Fibroblast of villous mesenchyme (primary cell): ENCODE measurements around the gene RMND5B. TPM values are rescaled to one million over a fixed set of nuclear protein-coding genes. Genes with fewer than 3 reads are reported as not detected.

Source experiments
- DNase-seq: peaks from one replicate; pipeline ENCODE4 v3.0.0-alpha.2; 2010; ENCODE audit warnings: low read depth
- H3K4me3 ChIP-seq: 2 replicates; pipeline ENCODE4 v1.5.1; 2011; ENCODE audit warnings: low read depth, mild to moderate bottlenecking, low read length
- CTCF ChIP-seq: IDR thresholded peaks from 2 replicates; pipeline ENCODE4 v1.5.1; 2012; ENCODE audit warnings: low read depth, mild to moderate bottlenecking, low read length; ENCODE audit not compliant: insufficient read depth
- total RNA-seq: library from RNA; depleted of rRNA; stranded (reverse); fragments of >200 nt; gene quantifications from 2 replicates; pipeline ENCODE4 v1.2.3, GENCODE V29; 2012

RMND5B gene
- total RNA-seq, 1 donor, result 22.0 TPM

GRCh38 chr5:178131446-178131996 is 707 bp downstream of the RMND5B start:
- TF ChIP-seq CTCF, result no peak
- DNase-seq, result no peak
- H3K4me3 ChIP-seq, result peak overlapping the region; percentile 87

GRCh38 chr5:178136990-178137389 is 6.2 kb downstream of the RMND5B start:
- TF ChIP-seq CTCF, result no peak
- H3K4me3 ChIP-seq, result no peak overlapping the region
- no peak for DNase-seq

- H3K4me3 ChIP-seq, result no peak overlapping the region
- no peak for DNase-seq
- no peak for TF ChIP-seq CTCF
Measured at GRCh38 chr5:178137991-178138390, 7.2 kb downstream of the RMND5B start.

GRCh38 chr5:178141550-178141949 is 10.7 kb downstream of the RMND5B start:
- no peak for DNase-seq
- TF ChIP-seq CTCF, result no peak

GRCh38 chr5:178142642-178143041 is 11.8 kb downstream of the RMND5B start:
- no peak overlapping the region for H3K4me3 ChIP-seq
- DNase-seq, result no peak

More at GRCh38 chr5:178141550-178141949, 10.7 kb downstream of the RMND5B start:
- no peak overlapping the region for H3K4me3 ChIP-seq

GRCh38 chr5:178143246-178143645 is 12.4 kb downstream of the RMND5B start:
- no peak for TF ChIP-seq CTCF
- no peak overlapping the region for H3K4me3 ChIP-seq
- no peak for DNase-seq

More at GRCh38 chr5:178142642-178143041, 11.8 kb downstream of the RMND5B start:
- no peak for TF ChIP-seq CTCF

GRCh38 chr5:178143901-178144300 is 13.1 kb downstream of the RMND5B start:
- no peak overlapping the region for H3K4me3 ChIP-seq
- peak; percentile 38 for DNase-seq
- TF ChIP-seq CTCF, result no peak
